B cell (primary cell): ENCODE measurements around the gene GADD45A. TPM values are rescaled to one million over a fixed set of nuclear protein-coding genes. Genes with fewer than 3 reads are reported as not detected.

Experiments used
- ATAC-seq: fragments of 200-7000 bp; cut with Tn5 transposase; one replicate; pipeline ENCODE4 v1.10.0; 2021; ENCODE audit warnings: low read depth, mild to moderate bottlenecking, moderate number of reproducible peaks, moderate library complexity
- CTCF ChIA-PET: fragments of 350-600 bp; sonication (Branson Sonifier 250); formaldehyde crosslinking; loops from one replicate; lab custom pipeline; 2021; ENCODE audit warnings: antibody characterized with exemption, inconsistent platforms; lab: Charles Lee
- POLR2A ChIA-PET: fragments of 350-600 bp; sonication (Branson Sonifier 250); formaldehyde crosslinking; loops from one replicate; lab custom pipeline; 2021; ENCODE audit warnings: antibody characterized with exemption; lab: Charles Lee
- DNase-seq: peaks from one replicate; pipeline ENCODE4 v3.0.0; 2013
- H2AFZ ChIP-seq: 2 replicates; pipeline ENCODE4 v1.6.1; 2012; ENCODE audit warnings: mild to moderate bottlenecking, low read depth, low read length; ENCODE audit not compliant: insufficient read depth, poor library complexity, severe bottlenecking
- H3K27ac ChIP-seq, 2 donors: 1 replicate in 1 of 2; 2 replicates in 1 of 2; pipeline ENCODE4 v1.5.1; 2012 to 2013; ENCODE audit warnings: low read length in 2 of 2, mild to moderate bottlenecking in 2 of 2, moderate library complexity in 1 of 2
- H3K27me3 ChIP-seq, 4 experiments: fragments of 200-600 bp in 1 of 4; sonication (generic) in 1 of 4; replicated peaks in 1 of 4; 1 replicate in 2 of 4; 2 replicates in 2 of 4; pipeline versions ENCODE4 v1.6.1 to v1.7.0; 2013 to 2016; ENCODE audit warnings: low read length in 3 of 4, mild to moderate bottlenecking in 2 of 4, mixed read lengths in 1 of 4, moderate library complexity in 1 of 4; ENCODE audit not compliant: insufficient read depth in 4 of 4, control insufficient read depth in 3 of 4; ENCODE audit errors: control extremely low read depth in 1 of 4
- H3K36me3 ChIP-seq, 2 experiments: replicated peaks in 1 of 2; 1 replicate in 1 of 2; 2 replicates in 1 of 2; pipeline versions ENCODE4 v1.6.1 to v1.7.1; 2013; ENCODE audit warnings: low read length in 1 of 2; ENCODE audit not compliant: insufficient read depth in 2 of 2, control insufficient read depth in 1 of 2; ENCODE audit errors: control extremely low read depth in 1 of 2, extremely low read depth in 1 of 2
- H3K4me1 ChIP-seq, 2 donors: fragments of 200-600 bp in 1 of 2; sonication (generic) in 1 of 2; 1 replicate in 1 of 2; 2 replicates in 1 of 2; pipeline versions ENCODE4 v1.5.1 to v1.6.1; 2013 to 2017; ENCODE audit warnings: low read length in 2 of 2; ENCODE audit not compliant: control insufficient read depth in 2 of 2, insufficient read depth in 2 of 2
- H3K4me2 ChIP-seq: replicated peaks from 2 replicates; pipeline ENCODE3; 2012; ENCODE audit warnings: mild to moderate bottlenecking, low read depth, low read length; ENCODE audit not compliant: poor library complexity, severe bottlenecking
- H3K4me3 ChIP-seq, 5 experiments: fragments of 200-600 bp in 1 of 5; sonication (generic) in 1 of 5; 1 replicate in 3 of 5; 2 replicates in 2 of 5; pipeline versions ENCODE4 v1.5.1 to v1.7.0; 2011 to 2016; ENCODE audit warnings: low read length in 4 of 5, mild to moderate bottlenecking in 4 of 5, low read depth in 2 of 5, control low read depth in 1 of 5, moderate library complexity in 1 of 5; ENCODE audit not compliant: insufficient read depth in 1 of 5; ENCODE audit errors: control extremely low read depth in 1 of 5, extremely low read depth in 1 of 5
- H3K79me2 ChIP-seq: fragments of 200-600 bp; sonication (generic); one replicate; pipeline ENCODE4 v1.6.0; 2016; ENCODE audit warnings: low read length; ENCODE audit not compliant: control insufficient read depth, insufficient read depth
- H3K9ac ChIP-seq: fragments of 200-600 bp; sonication (generic); 2 replicates; pipeline ENCODE4 v1.6.1; 2017; ENCODE audit warnings: mild to moderate bottlenecking, low read length, moderate library complexity
- H3K9me3 ChIP-seq, 3 donors: one replicate each; pipeline versions ENCODE4 v1.6.1 to v1.7.1; 2013; ENCODE audit warnings: low read length in 2 of 3; ENCODE audit not compliant: control insufficient read depth in 2 of 3, insufficient read depth in 1 of 3; ENCODE audit errors: control extremely low read depth in 1 of 3
- H4K20me1 ChIP-seq: 2 replicates; pipeline ENCODE4 v1.6.0; 2012; ENCODE audit warnings: mild to moderate bottlenecking, low read length; ENCODE audit not compliant: insufficient read depth, control insufficient read depth, poor library complexity, severe bottlenecking
- H3K27ac Mint-ChIP-seq: one replicate; pipeline ENCODE4 v1.8.0; 2021; ENCODE audit warnings: mixed read lengths
- H3K27me3 Mint-ChIP-seq: one replicate; pipeline ENCODE4 v1.8.0; 2021; ENCODE audit warnings: mixed read lengths
- H3K4me1 Mint-ChIP-seq: one replicate; pipeline ENCODE4 v1.8.0; 2021; ENCODE audit warnings: mixed read lengths
- H3K4me3 Mint-ChIP-seq: one replicate; pipeline ENCODE4 v1.8.0; 2021; ENCODE audit warnings: mixed read lengths
- H3K9me3 Mint-ChIP-seq: one replicate; pipeline ENCODE4 v1.8.0; 2022; ENCODE audit warnings: mixed read lengths; ENCODE audit not compliant: insufficient read depth
- CTCF ChIP-seq: fragments of 200-600 bp; IDR thresholded peaks from one replicate; pipeline ENCODE4 v1.8.0; 2022; ENCODE audit warnings: antibody characterized with exemption, mild to moderate bottlenecking
- EZH2 ChIP-seq: IDR thresholded peaks from 2 replicates; pipeline ENCODE4 v1.6.1; 2012; ENCODE audit warnings: borderline replicate concordance, low read depth, mild to moderate bottlenecking, moderate library complexity, low read length; ENCODE audit not compliant: insufficient read depth, poor library complexity, severe bottlenecking
- WGBS: methylation state at CpG from one replicate; pipeline ENCODE4 v1.1.5; 2013; ENCODE audit warnings: missing lambda C conversion rate; ENCODE audit not compliant: insufficient coverage; 5-methylcytosine and 5-hydroxymethylcytosine counted together
- intact Hi-C: fragments of 100-400 bp; cut with micrococcal nuclease; formaldehyde crosslinking; loops from one replicate; pipeline ENCODE4 v1.10.0; 2022
- polyA plus RNA-seq: library from polyadenylated mRNA; depleted of rRNA; stranded (reverse); fragments of >200 nt; gene quantifications from 2 replicates; pipeline ENCODE4 v1.2.3, GENCODE V29; 2012
- total RNA-seq, 2 donors: library from RNA; stranded (reverse); fragments of 120-200 nt in 1 of 2; gene quantifications; 1 replicate in 1 of 2; 2 replicates in 1 of 2; pipeline versions ENCODE4 v1.2.3 to v1.2.4, GENCODE V29; 2013 to 2022

The GADD45A gene
- total and polyA plus RNA-seq, 2 donors (not counting 1 experiment from before 2014, with no cell fraction given), result 11.6 to 21.1 TPM

- no peak overlapping the region for H3K4me3 Mint-ChIP-seq
- H3K4me1 Mint-ChIP-seq, result peaks cover 2% of the 10 kb centered on the region
- H3K27me3 Mint-ChIP-seq, result peaks cover 13% of the 10 kb centered on the region
- H2AFZ ChIP-seq, result no peak overlapping the region
- H3K4me3 ChIP-seq, result no peak overlapping the region
- DNase-seq (no peak), ATAC-seq (no peak)
- H3K36me3 ChIP-seq, result no peaks in the 10 kb centered on the region
- no peaks in the 10 kb centered on the region for H3K79me2 ChIP-seq
- H3K9me3 Mint-ChIP-seq, result no peaks in the 10 kb centered on the region
- H3K27me3 ChIP-seq, result no peaks in the 10 kb centered on the region
- ChIA-PET POLR2A (no interaction called here), CTCF (no interaction called here)
- TF ChIP-seq CTCF (no peak), EZH2 (no peak)
- no peak overlapping the region for H3K9ac ChIP-seq
- H3K9me3 ChIP-seq, result no peaks in the 10 kb centered on the region
- no peak overlapping the region for H3K27ac Mint-ChIP-seq
- H3K27ac ChIP-seq, result no peak overlapping the region
- H3K4me1 ChIP-seq, result no peaks in the 10 kb centered on the region
- no peak overlapping the region for H3K4me2 ChIP-seq
- WGBS, result no CpG with 5 or more reads among the region's 2 CpGs
- H4K20me1 ChIP-seq, result no peaks in the 10 kb centered on the region
- intact Hi-C loops, result no loop called here
These were observed 7.6 kb upstream of the GADD45A start for GRCh38 chr1:67677408-67677807.

- H3K9ac ChIP-seq, result no peak overlapping the region
- TF ChIP-seq EZH2 (no peak), CTCF (no peak)
- no peak overlapping the region for H3K27ac ChIP-seq
- H3K27me3 ChIP-seq, result no peaks in the 10 kb centered on the region
- no peak overlapping the region for H2AFZ ChIP-seq
- H3K27ac Mint-ChIP-seq, result no peak overlapping the region
- H4K20me1 ChIP-seq, result no peaks in the 10 kb centered on the region
- WGBS, result no CpG with 5 or more reads among the region's 2 CpGs
- DNase-seq, result no peak
- no peaks in the 10 kb centered on the region for H3K4me1 ChIP-seq
- ChIA-PET POLR2A (no interaction called here), CTCF (no interaction called here)
- no peak overlapping the region for H3K4me3 ChIP-seq
- no peaks in the 10 kb centered on the region for H3K9me3 Mint-ChIP-seq
- no peaks in the 10 kb centered on the region for H3K79me2 ChIP-seq
- H3K4me2 ChIP-seq, result no peak overlapping the region
- no peak for ATAC-seq
- H3K4me3 Mint-ChIP-seq, result no peak overlapping the region
- H3K36me3 ChIP-seq, result no peaks in the 10 kb centered on the region
- peaks cover 13% of the 10 kb centered on the region for H3K27me3 Mint-ChIP-seq
- no peaks in the 10 kb centered on the region for H3K9me3 ChIP-seq
- intact Hi-C loops, result no loop called here
- peaks cover 5% of the 10 kb centered on the region for H3K4me1 Mint-ChIP-seq
These were observed 7.1 kb upstream of the GADD45A start for GRCh38 chr1:67677930-67678329.
